CD14-positive monocyte (primary cell): ENCODE results near the gene IRF2BP2. TPM values are rescaled to one million over a fixed set of nuclear protein-coding genes. Genes with fewer than 3 reads are reported as not detected.

Experiments
- DNase-seq, 3 donors: peaks; one replicate each; pipeline ENCODE4 v3.0.0-alpha.2; 2011 to 2022
- H2AFZ ChIP-seq: 2 replicates; pipeline ENCODE4 v1.6.0; 2012; ENCODE audit warnings: mild to moderate bottlenecking, low read depth, low read length, inconsistent platforms; ENCODE audit not compliant: insufficient read depth, poor library complexity, severe bottlenecking
- H3K27ac ChIP-seq, 2 donors: 1 replicate in 1 of 2; 2 replicates in 1 of 2; pipeline ENCODE4 v1.5.1; 2012 to 2013; ENCODE audit warnings: low read length in 2 of 2, control low read depth in 1 of 2, inconsistent platforms in 1 of 2, low read depth in 1 of 2, mild to moderate bottlenecking in 1 of 2
- H3K27me3 ChIP-seq, 2 donors: one replicate each; pipeline versions ENCODE4 v1.6.0 to v1.6.1; 2011 to 2013; ENCODE audit warnings: low read length in 2 of 2; ENCODE audit not compliant: control insufficient read depth in 2 of 2, insufficient read depth in 2 of 2
- H3K36me3 ChIP-seq, 2 donors: replicated peaks in 1 of 2; 1 replicate in 1 of 2; 2 replicates in 1 of 2; pipeline versions ENCODE4 v1.5.1 to v1.6.1; 2012 to 2013; ENCODE audit warnings: low read length in 2 of 2, control low read depth in 1 of 2, inconsistent platforms in 1 of 2, mild to moderate bottlenecking in 1 of 2; ENCODE audit not compliant: insufficient read depth in 2 of 2, control insufficient read depth in 1 of 2
- H3K4me1 ChIP-seq, 2 donors: 1 replicate in 1 of 2; 2 replicates in 1 of 2; pipeline versions ENCODE4 v1.5.1 to v1.6.1; 2012 to 2013; ENCODE audit warnings: low read length in 2 of 2, control low read depth in 1 of 2, inconsistent platforms in 1 of 2, mild to moderate bottlenecking in 1 of 2, moderate library complexity in 1 of 2; ENCODE audit not compliant: insufficient read depth in 2 of 2, control insufficient read depth in 1 of 2
- H3K4me2 ChIP-seq: replicated peaks from 2 replicates; pipeline ENCODE3; 2012; ENCODE audit warnings: low read length, moderate library complexity, mild to moderate bottlenecking; ENCODE audit not compliant: poor library complexity, severe bottlenecking; ENCODE audit errors: extremely low read depth
- H3K4me3 ChIP-seq, 3 experiments: fragments of 200-600 bp in 1 of 3; sonication (generic) in 1 of 3; replicated peaks in 1 of 3; 1 replicate in 2 of 3; 2 replicates in 1 of 3; pipeline ENCODE4 v1.5.1; 2011 to 2013; ENCODE audit warnings: low read length in 3 of 3, mild to moderate bottlenecking in 3 of 3, control low read depth in 2 of 3, low read depth in 2 of 3, inconsistent platforms in 1 of 3, moderate library complexity in 1 of 3
- H3K79me2 ChIP-seq: 2 replicates; pipeline ENCODE4 v1.6.0; 2012; ENCODE audit warnings: mild to moderate bottlenecking, control low read depth, inconsistent platforms, low read length, moderate library complexity; ENCODE audit not compliant: insufficient read depth
- H3K9ac ChIP-seq: 2 replicates; pipeline ENCODE4 v1.6.0; 2017; ENCODE audit warnings: low read length, mild to moderate bottlenecking; ENCODE audit not compliant: insufficient read depth, poor library complexity, severe bottlenecking
- H3K9me3 ChIP-seq, 2 donors: replicated peaks in 1 of 2; 1 replicate in 1 of 2; 2 replicates in 1 of 2; pipeline versions ENCODE4 v1.5.1 to v1.6.1; 2012 to 2013; ENCODE audit warnings: low read length in 2 of 2, control low read depth in 1 of 2; ENCODE audit not compliant: control insufficient read depth in 1 of 2, insufficient read depth in 1 of 2
- H4K20me1 ChIP-seq: 2 replicates; pipeline ENCODE4 v1.6.0; 2012; ENCODE audit warnings: mild to moderate bottlenecking, low read length, control low read depth, moderate library complexity; ENCODE audit not compliant: insufficient read depth
- H3K27ac Mint-ChIP-seq, 7 donors: one replicate each; pipeline ENCODE4 v1.8.0; 2020; ENCODE audit warnings: mild to moderate bottlenecking in 7 of 7, mixed read lengths in 7 of 7, moderate library complexity in 6 of 7, inconsistent platforms in 2 of 7
- H3K27me3 Mint-ChIP-seq, 3 donors: one replicate each; pipeline ENCODE4 v1.8.0; 2021 to 2022; ENCODE audit warnings: low read depth in 3 of 3, mild to moderate bottlenecking in 3 of 3, mixed read lengths in 3 of 3, moderate library complexity in 3 of 3, inconsistent platforms in 1 of 3
- H3K36me3 Mint-ChIP-seq, 2 donors: one replicate each; pipeline ENCODE4 v1.8.0; 2020; ENCODE audit warnings: mixed read lengths in 2 of 2, inconsistent platforms in 1 of 2, mild to moderate bottlenecking in 1 of 2
- H3K4me1 Mint-ChIP-seq: one replicate; pipeline ENCODE4 v1.8.0; 2020; ENCODE audit warnings: mild to moderate bottlenecking, mixed read lengths
- H3K4me3 Mint-ChIP-seq, 2 donors: one replicate each; pipeline ENCODE4 v1.8.0; 2020; ENCODE audit warnings: mild to moderate bottlenecking in 2 of 2, mixed read lengths in 2 of 2, moderate library complexity in 1 of 2
- H3K9me3 Mint-ChIP-seq, 7 donors: one replicate each; pipeline ENCODE4 v1.8.0; 2020 to 2022; ENCODE audit warnings: mixed read lengths in 7 of 7, mild to moderate bottlenecking in 6 of 7, moderate library complexity in 6 of 7, inconsistent platforms in 2 of 7
- WGBS: methylation state at CpG from one replicate; pipeline ENCODE4 v1.1.5; 2013; ENCODE audit warnings: missing lambda C conversion rate; ENCODE audit not compliant: insufficient coverage; 5-methylcytosine and 5-hydroxymethylcytosine counted together
- intact Hi-C, 2 donors: fragments of 100-400 bp; cut with micrococcal nuclease; formaldehyde crosslinking; loops; one replicate each; pipeline versions ENCODE4 v1.15.0 to v1.15.1; 2023
- polyA plus RNA-seq, 3 donors: library from polyadenylated mRNA; depleted of rRNA in 1 of 3; unstranded in 2 of 3; stranded (reverse) in 1 of 3; fragments of 300-500 nt in 2 of 3; fragments of >200 nt in 1 of 3; fragmentation: Illumina TruSeq in 2 of 3; gene quantifications; 1 replicate in 2 of 3; 2 replicates in 1 of 3; pipeline ENCODE4 v1.2.3, GENCODE V29; 2012 to 2021
- TF ChIP-seq, protein P1 (sequence below): fragments of 200-600 bp; IDR thresholded peaks from one replicate; pipeline ENCODE4 v1.8.0; 2022; ENCODE audit warnings: antibody characterized with exemption, mild to moderate bottlenecking

The IRF2BP2 gene
- polyA plus RNA-seq, 3 donors, result 22.4 to 656 (median 22.6) TPM

DNA sequence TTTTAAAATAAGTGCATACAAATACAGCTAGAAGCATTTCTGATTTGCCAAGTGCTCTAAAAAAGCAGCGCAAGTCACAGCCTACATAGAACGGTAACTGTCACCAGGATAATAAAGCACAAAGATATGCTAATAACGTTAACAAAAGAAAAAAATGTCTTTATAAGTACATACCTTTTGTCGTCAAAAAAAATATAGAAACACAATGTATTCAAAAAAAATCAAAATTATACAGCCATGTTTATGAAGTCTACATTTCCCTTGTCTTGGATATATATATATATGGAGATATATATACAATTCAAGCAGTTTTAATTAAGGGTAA, 3.2 kb downstream of the IRF2BP2 start:
- no CpG with 5 or more reads among the region's 4 CpGs for WGBS

DNA sequence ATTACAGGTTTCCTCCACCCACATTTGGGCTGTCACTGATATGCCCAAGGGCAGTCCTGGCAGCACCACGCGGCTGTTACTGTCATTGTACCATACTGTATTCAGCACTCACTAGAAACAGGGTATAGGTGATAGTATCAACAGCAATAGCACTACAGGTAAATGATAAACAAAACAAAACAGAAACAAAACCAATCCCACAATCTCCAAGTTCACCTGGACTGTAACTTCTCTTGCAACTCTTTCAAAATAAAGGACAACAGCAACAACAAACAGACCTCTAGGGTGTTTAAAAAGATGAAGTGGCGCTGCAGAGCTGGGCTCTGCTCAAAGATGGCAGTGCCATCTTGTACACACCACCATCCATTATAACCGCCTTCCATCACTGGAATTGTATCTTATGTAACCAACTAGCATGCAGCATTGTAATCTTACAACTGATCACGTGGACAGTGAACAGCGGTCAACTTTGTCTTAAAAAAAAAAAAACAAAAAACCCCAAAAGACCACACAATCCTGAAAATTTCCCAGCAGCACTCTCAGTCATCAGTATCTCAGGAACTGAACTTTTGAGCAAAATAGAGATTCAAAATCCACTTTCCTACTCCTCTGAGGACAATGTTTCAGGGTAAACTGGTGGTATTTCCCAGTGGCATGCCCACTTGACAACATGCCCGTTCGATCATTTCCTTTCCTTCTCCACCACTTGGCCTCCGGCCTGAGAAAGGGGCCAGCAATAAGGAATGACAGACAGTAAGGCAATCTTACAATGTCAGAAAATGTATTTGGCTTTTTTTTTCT, 3.8 kb downstream of the IRF2BP2 start:
- no peaks in the 10 kb centered on the region for H3K9me3 ChIP-seq
- Mint-ChIP-seq H3K9me3 (peaks cover 0 to 8% (median 0%) of the 10 kb centered on the region in 7 donors), H3K36me3 (peaks cover 60 to 62% of the 10 kb centered on the region in 2 donors), H3K4me3 (peak overlapping the region; percentile 99 to 100), H3K27me3 (no peaks in the 10 kb centered on the region), H3K27ac (peak overlapping the region; percentile 93 to 100 (median 98)), H3K4me1 (peaks cover 24% of the 10 kb centered on the region)
- TF ChIP-seq, protein P1, sequence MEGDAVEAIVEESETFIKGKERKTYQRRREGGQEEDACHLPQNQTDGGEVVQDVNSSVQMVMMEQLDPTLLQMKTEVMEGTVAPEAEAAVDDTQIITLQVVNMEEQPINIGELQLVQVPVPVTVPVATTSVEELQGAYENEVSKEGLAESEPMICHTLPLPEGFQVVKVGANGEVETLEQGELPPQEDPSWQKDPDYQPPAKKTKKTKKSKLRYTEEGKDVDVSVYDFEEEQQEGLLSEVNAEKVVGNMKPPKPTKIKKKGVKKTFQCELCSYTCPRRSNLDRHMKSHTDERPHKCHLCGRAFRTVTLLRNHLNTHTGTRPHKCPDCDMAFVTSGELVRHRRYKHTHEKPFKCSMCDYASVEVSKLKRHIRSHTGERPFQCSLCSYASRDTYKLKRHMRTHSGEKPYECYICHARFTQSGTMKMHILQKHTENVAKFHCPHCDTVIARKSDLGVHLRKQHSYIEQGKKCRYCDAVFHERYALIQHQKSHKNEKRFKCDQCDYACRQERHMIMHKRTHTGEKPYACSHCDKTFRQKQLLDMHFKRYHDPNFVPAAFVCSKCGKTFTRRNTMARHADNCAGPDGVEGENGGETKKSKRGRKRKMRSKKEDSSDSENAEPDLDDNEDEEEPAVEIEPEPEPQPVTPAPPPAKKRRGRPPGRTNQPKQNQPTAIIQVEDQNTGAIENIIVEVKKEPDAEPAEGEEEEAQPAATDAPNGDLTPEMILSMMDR, result no peak
- H2AFZ ChIP-seq, result no peak overlapping the region
- H3K79me2 ChIP-seq, result peaks cover 82% of the 10 kb centered on the region
- intact Hi-C loops, result loop anchor here (5.0 to 10.0 kb wide), 2 partner anchors 281 to 376 kb away; no protein-coding TSS in a partner anchor
- peaks cover 43 to 45% of the 10 kb centered on the region in 2 donors for H3K36me3 ChIP-seq
- H3K9ac ChIP-seq, result peak overlapping the region; percentile 98
- H3K4me3 ChIP-seq, result peak overlapping the region; percentile 62 to 95 (median 89)
- H3K4me2 ChIP-seq, result peak overlapping the region; percentile 99
- peaks cover 68% of the 10 kb centered on the region for H4K20me1 ChIP-seq
- peaks cover 38 to 56% of the 10 kb centered on the region in 2 donors for H3K4me1 ChIP-seq
- DNase-seq, result peak; percentile 42 to 71 (median 58)
- 0% methylated on average over 3 of the region's 9 CpGs for WGBS
- no peaks in the 10 kb centered on the region for H3K27me3 ChIP-seq
- peak overlapping the region; percentile 95 to 98 for H3K27ac ChIP-seq

More for the DNA sequence above, 3.2 kb downstream of the IRF2BP2 start:
- H3K79me2 ChIP-seq, result peaks cover 76% of the 10 kb centered on the region
- peak overlapping the region; percentile 99 to 100 for H3K4me3 Mint-ChIP-seq
- intact Hi-C loops, result loop anchor here (5.0 to 10.0 kb wide), 2 partner anchors 282 to 376 kb away; no protein-coding TSS in a partner anchor
- H3K36me3 Mint-ChIP-seq, result peaks cover 60 to 62% of the 10 kb centered on the region in 2 donors
- peak overlapping the region; percentile 93 to 100 (median 98) for H3K27ac Mint-ChIP-seq
- peak overlapping the region; percentile 99 for H3K4me2 ChIP-seq
- peaks cover 38 to 56% of the 10 kb centered on the region in 2 donors for H3K4me1 ChIP-seq
- H3K4me3 ChIP-seq, result peak overlapping the region; percentile 62 to 95 (median 89)
- TF ChIP-seq, protein P1, result no peak
- peaks cover 0 to 7% (median 0%) of the 10 kb centered on the region in 7 donors for H3K9me3 Mint-ChIP-seq
- no peak for DNase-seq
- no peaks in the 10 kb centered on the region for H3K27me3 Mint-ChIP-seq
- H3K9me3 ChIP-seq, result no peaks in the 10 kb centered on the region
- H3K4me1 Mint-ChIP-seq, result peaks cover 24% of the 10 kb centered on the region
- H3K27me3 ChIP-seq, result no peaks in the 10 kb centered on the region
- H4K20me1 ChIP-seq, result peaks cover 63% of the 10 kb centered on the region
- H3K27ac ChIP-seq, result peak overlapping the region; percentile 95 to 98
- H3K9ac ChIP-seq, result peak overlapping the region; percentile 98
- peaks cover 43 to 45% of the 10 kb centered on the region in 2 donors for H3K36me3 ChIP-seq
- no peak overlapping the region for H2AFZ ChIP-seq
